Esophagus muscularis mucosa (tissue), 4 donors: Measurements from ENCODE around the gene ZNF521. TPM values are rescaled to one million over a fixed set of nuclear protein-coding genes. Genes with fewer than 3 reads are reported as not detected.

Experiments
- DNase-seq: peaks from one replicate; pipeline ENCODE4 v3.0.0-alpha.2; 2017; ENCODE audit errors: extremely low spot score
- H3K27ac ChIP-seq, 4 donors: fragments of 200-600 bp; sonication (generic); replicated peaks in 1 of 4; 1 replicate in 3 of 4; 2 replicates in 1 of 4; pipeline ENCODE4 v1.5.1; 2016 to 2019; ENCODE audit warnings: mild to moderate bottlenecking in 1 of 4
- H3K27me3 ChIP-seq, 4 donors: fragments of 200-600 bp; sonication (generic); one replicate each; pipeline versions ENCODE4 v1.5.1 to v1.6.0; 2016 to 2019
- H3K36me3 ChIP-seq, 4 donors: fragments of 200-600 bp; sonication (generic); one replicate each; pipeline ENCODE4 v1.5.1; 2016 to 2019
- H3K4me1 ChIP-seq, 4 donors: fragments of 200-600 bp; sonication (generic); one replicate each; pipeline ENCODE4 v1.5.1; 2016 to 2019
- H3K4me3 ChIP-seq, 4 donors: fragments of 200-600 bp; sonication (generic); 1 replicate in 2 of 4; 2 replicates in 2 of 4; pipeline ENCODE4 v1.5.1; 2016 to 2019; ENCODE audit warnings: mild to moderate bottlenecking in 4 of 4, moderate library complexity in 1 of 4
- H3K9me3 ChIP-seq, 4 donors: fragments of 200-600 bp; sonication (generic); 1 replicate in 3 of 4; 2 replicates in 1 of 4; pipeline ENCODE4 v1.5.1; 2016 to 2019
- EP300 ChIP-seq: sonication (generic); formaldehyde crosslinking; IDR thresholded peaks from one replicate; pipeline ENCODE4 v1.6.1; 2017; ENCODE audit warnings: antibody characterized with exemption
- POLR2A ChIP-seq: fragments of 450-650 bp; IDR thresholded peaks from one replicate; pipeline ENCODE4 v1.6.1; 2017; ENCODE audit warnings: antibody characterized with exemption, moderate library complexity, mild to moderate bottlenecking, low read depth
- POLR2AphosphoS5 ChIP-seq, 2 donors: sonication (generic); formaldehyde crosslinking; IDR thresholded peaks; one replicate each; pipeline ENCODE4 v1.6.1; 2017; ENCODE audit warnings: antibody characterized with exemption in 2 of 2
- WGBS: methylation state at CpG from one replicate; pipeline ENCODE4 v1.1.5; 2018; 5-methylcytosine and 5-hydroxymethylcytosine counted together
- intact Hi-C: fragments of 100-400 bp; cut with DNase I; formaldehyde crosslinking; loops from one replicate; pipeline ENCODE4 v1.15.1; 2023
- total RNA-seq, 4 donors: library from RNA; depleted of rRNA; stranded (reverse); fragments of >200 nt; gene quantifications; one replicate each; pipeline versions ENCODE4 v1.1.0 to v1.2.1, GENCODE V29; 2016
- TF ChIP-seq, protein P1 (sequence below), 3 experiments: fragments of 200-600 bp in 2 of 3; fragments of 450-650 bp in 1 of 3; sonication (generic) in 2 of 3; IDR thresholded peaks; one replicate each; pipeline ENCODE4 v1.5.1; 2017 to 2019; ENCODE audit warnings: antibody characterized with exemption in 3 of 3, mild to moderate bottlenecking in 2 of 3, moderate library complexity in 1 of 3

The ZNF521 gene
- total RNA-seq, 4 donors from 2014 or later = 15.6 to 20.6 (median 16.9) TPM

DNA sequence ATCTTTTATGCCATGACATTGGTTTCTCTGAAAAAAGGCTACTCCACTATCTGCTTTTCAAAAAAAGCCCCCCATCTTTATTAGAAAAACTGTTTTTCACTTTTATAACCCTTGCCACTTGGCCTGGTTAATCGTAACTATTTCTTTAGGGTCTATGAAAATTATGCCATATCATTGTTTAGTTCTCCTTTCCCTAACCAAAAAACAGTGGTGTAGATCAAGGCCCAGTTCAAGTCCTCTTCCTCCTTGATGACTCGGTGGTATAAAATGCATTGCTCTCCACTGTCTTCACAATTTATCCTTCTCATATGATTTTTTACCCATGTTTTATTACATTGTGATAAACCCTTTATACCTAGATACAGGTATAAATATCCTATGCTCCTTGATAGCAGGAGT lies 205.5 kb downstream of the ZNF521 start:
- Histone ChIP-seq H3K4me1 (peaks cover 4 to 10% (median 7%) of the 10 kb centered on the region in 4 donors), H3K36me3 (no peaks in the 10 kb centered on the region), H3K27ac (no peak overlapping the region), H3K27me3 (no peaks in the 10 kb centered on the region), H3K9me3 (no peaks in the 10 kb centered on the region), H3K4me3 (no peak overlapping the region)
- no peak for DNase-seq
- TF ChIP-seq EP300 = no peak
- TF ChIP-seq POLR2A = no peak
- TF ChIP-seq POLR2AphosphoS5 (IDR thresholded peaks at IDR 0.05) = no peak
- TF ChIP-seq, protein P1, sequence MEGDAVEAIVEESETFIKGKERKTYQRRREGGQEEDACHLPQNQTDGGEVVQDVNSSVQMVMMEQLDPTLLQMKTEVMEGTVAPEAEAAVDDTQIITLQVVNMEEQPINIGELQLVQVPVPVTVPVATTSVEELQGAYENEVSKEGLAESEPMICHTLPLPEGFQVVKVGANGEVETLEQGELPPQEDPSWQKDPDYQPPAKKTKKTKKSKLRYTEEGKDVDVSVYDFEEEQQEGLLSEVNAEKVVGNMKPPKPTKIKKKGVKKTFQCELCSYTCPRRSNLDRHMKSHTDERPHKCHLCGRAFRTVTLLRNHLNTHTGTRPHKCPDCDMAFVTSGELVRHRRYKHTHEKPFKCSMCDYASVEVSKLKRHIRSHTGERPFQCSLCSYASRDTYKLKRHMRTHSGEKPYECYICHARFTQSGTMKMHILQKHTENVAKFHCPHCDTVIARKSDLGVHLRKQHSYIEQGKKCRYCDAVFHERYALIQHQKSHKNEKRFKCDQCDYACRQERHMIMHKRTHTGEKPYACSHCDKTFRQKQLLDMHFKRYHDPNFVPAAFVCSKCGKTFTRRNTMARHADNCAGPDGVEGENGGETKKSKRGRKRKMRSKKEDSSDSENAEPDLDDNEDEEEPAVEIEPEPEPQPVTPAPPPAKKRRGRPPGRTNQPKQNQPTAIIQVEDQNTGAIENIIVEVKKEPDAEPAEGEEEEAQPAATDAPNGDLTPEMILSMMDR (IDR thresholded peaks at IDR 0.05) = no peak
- WGBS = 83% methylated on average over 2 of the region's 2 CpGs
- intact Hi-C loops = no loop called here

DNA sequence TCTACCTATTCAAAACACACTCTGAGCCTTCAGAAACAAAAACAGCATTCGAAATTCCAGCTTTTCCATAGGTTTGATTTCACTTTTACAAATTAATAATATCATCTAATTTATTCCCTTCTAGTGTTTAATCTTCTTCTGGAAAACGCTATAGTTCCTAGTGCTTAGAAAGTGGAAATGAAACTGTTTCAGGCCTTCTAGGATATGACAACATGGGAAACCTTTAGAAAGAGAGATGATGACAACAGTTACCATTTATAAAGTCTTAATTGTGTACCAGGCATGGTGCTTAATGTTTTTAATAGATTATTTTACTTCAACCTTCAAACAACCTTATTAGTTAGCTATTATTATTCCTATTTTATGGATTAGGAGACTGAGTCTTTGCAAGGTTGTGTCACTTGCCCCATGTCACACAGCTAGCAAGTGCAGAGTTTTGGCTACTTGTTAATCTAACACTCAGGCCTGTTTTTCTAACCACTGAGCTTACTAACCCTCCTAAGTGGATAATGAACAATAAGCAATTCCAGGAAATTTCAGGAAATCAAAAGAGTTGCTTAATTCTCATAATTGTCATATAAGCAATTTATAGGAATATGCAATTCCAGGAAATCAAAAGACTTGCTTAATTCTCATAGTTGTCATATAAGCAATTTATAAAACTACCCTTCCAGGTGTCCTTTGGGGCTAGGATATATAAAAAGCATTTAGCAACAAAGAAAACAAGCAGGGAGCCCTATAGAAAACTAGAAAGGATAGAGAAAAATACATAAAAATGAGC lies 206.0 kb downstream of the ZNF521 start:
- peaks cover 4 to 10% (median 7%) of the 10 kb centered on the region in 4 donors for H3K4me1 ChIP-seq
- H3K4me3 ChIP-seq = no peak overlapping the region
- H3K9me3 ChIP-seq = no peaks in the 10 kb centered on the region
- TF ChIP-seq POLR2A = no peak
- TF ChIP-seq, protein P1 (IDR thresholded peaks at IDR 0.05) = no peak
- no peak for TF ChIP-seq POLR2AphosphoS5 (IDR thresholded peaks at IDR 0.05)
- TF ChIP-seq EP300 = no peak
- intact Hi-C loops = no loop called here
- H3K27ac ChIP-seq = no peak overlapping the region
- no peak for DNase-seq
- H3K27me3 ChIP-seq = no peaks in the 10 kb centered on the region
- H3K36me3 ChIP-seq = no peaks in the 10 kb centered on the region
- 93% methylated on average over 2 of the region's 2 CpGs for WGBS

DNA sequence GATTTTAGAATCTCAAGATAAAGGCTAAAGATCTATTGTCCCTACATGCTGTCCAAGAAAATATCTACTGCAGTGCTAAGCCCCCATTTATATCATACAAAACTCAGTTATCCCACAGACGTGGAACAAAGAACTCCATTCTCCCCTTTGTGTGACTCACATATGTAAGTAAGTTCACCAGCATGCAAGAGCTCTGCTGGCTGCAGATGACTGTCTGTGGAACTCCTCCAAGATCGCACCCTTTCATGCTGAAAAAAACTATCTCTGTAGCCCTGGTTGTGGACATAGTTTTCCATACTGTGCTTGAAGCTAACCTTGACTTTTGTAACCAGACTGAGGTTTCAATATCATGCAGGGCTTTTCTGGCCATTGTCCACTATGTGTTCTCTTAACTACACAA lies 207.1 kb downstream of the ZNF521 start:
- Histone ChIP-seq H3K4me3 (no peak overlapping the region), H3K36me3 (no peaks in the 10 kb centered on the region), H3K27me3 (no peaks in the 10 kb centered on the region), H3K27ac (no peak overlapping the region), H3K4me1 (peaks cover 4 to 13% (median 8%) of the 10 kb centered on the region in 4 donors), H3K9me3 (no peaks in the 10 kb centered on the region)
- DNase-seq = no peak
- TF ChIP-seq, protein P1 (IDR thresholded peaks at IDR 0.05) = no peak
- TF ChIP-seq POLR2A (no peak), EP300 (no peak), POLR2AphosphoS5 (IDR thresholded peaks at IDR 0.05) (no peak)
- WGBS = 54% methylated on average over 2 of the region's 2 CpGs
- intact Hi-C loops = no loop called here

DNA sequence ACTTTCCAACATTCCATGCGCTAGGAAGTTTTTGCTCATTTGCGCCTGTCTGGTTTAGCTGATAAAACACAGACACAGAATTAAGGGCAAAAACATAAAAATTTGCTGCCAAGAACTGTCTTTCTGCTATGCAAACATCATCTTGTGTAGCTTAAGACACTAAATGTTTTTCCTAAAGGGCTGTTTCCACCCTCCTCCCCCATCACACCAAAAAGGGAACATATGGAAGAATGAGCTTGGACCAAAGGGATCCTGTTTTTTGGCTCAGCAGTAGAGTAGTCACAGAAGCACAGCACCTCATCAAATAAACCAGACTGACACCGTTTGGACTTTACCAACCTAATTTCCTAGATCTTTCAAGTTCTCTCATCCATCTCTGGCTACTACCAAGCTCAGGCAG lies 210.1 kb downstream of the ZNF521 start:
- no peak overlapping the region for H3K27ac ChIP-seq
- H3K4me1 ChIP-seq = peaks cover 4 to 13% (median 10%) of the 10 kb centered on the region in 4 donors
- no peaks in the 10 kb centered on the region for H3K9me3 ChIP-seq
- DNase-seq = no peak
- intact Hi-C loops = no loop called here
- 68% methylated on average over 3 of the region's 3 CpGs for WGBS
- TF ChIP-seq POLR2AphosphoS5 (IDR thresholded peaks at IDR 0.05) (no peak), EP300 (no peak), POLR2A (no peak)
- TF ChIP-seq, protein P1 (IDR thresholded peaks at IDR 0.05) = no peak
- H3K4me3 ChIP-seq = no peak overlapping the region
- H3K36me3 ChIP-seq = no peaks in the 10 kb centered on the region
- no peaks in the 10 kb centered on the region for H3K27me3 ChIP-seq

DNA sequence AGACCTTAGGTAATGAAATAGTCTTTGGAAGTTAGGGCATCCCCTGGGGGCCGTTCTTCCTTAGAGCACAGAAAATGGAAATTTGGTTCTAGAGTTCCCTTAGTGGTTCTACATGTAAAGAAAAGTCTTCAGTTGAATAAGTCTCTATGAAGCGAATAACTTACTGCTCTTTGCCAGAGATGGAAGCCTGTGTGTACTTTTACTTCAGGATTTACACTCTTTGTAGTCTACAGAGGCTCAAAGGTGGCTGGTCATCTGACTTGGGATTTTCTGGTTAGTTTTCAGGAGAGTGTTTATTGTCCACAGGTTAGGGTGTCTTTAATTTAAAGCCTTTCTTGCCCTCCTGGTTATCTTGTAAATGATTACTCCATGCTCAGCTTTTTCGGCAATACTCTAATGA lies 210.6 kb downstream of the ZNF521 start:
- H3K27ac ChIP-seq = peak overlapping the region in 1 of 4 donors; percentile 4
- intact Hi-C loops = no loop called here

More for the DNA sequence above, 210.6 kb downstream of the ZNF521 start:
- TF ChIP-seq POLR2AphosphoS5 (IDR thresholded peaks at IDR 0.05) = no peak
- TF ChIP-seq, protein P1 (IDR thresholded peaks at IDR 0.05) = no peak
- TF ChIP-seq POLR2A = no peak
- no peak for TF ChIP-seq EP300
- Histone ChIP-seq H3K27me3 (no peaks in the 10 kb centered on the region), H3K9me3 (no peaks in the 10 kb centered on the region), H3K36me3 (no peaks in the 10 kb centered on the region), H3K4me1 (peaks cover 4 to 13% (median 10%) of the 10 kb centered on the region in 4 donors), H3K4me3 (no peak overlapping the region)
- DNase-seq = no peak
- WGBS = 69% methylated on average over 3 of the region's 3 CpGs
